HEK293 (cell line): ENCODE results near the gene LCN10.

Experiments used
- IKZF3 ChIP-seq: fragments of 450-650 bp; IDR thresholded peaks from 2 replicates; pipeline ENCODE4 v1.5.0; 2018; ENCODE audit warnings: missing biosample characterization, mild to moderate bottlenecking, missing genetic modification characterization, moderate library complexity
- KLF10 ChIP-seq: fragments of 450-650 bp; IDR thresholded peaks from 2 replicates; pipeline ENCODE4 v1.5.1; 2018; ENCODE audit warnings: missing biosample characterization, mild to moderate bottlenecking, missing genetic modification characterization
- MZF1 ChIP-seq: fragments of 450-650 bp; formaldehyde crosslinking; IDR thresholded peaks from 2 replicates; pipeline ENCODE4 v1.5.1; 2017; ENCODE audit warnings: missing biosample characterization, missing genetic modification characterization, borderline replicate concordance
- PATZ1 ChIP-seq: fragments of 450-650 bp; formaldehyde crosslinking; IDR thresholded peaks from 2 replicates; pipeline ENCODE4 v1.5.1; 2016; ENCODE audit warnings: missing biosample characterization, missing genetic modification characterization
- RBAK ChIP-seq: fragments of 450-650 bp; formaldehyde crosslinking; IDR thresholded peaks from 2 replicates; pipeline ENCODE4 v1.5.1; 2016; ENCODE audit warnings: missing biosample characterization, missing genetic modification characterization
- SP7 ChIP-seq: fragments of 450-650 bp; formaldehyde crosslinking; IDR thresholded peaks from 2 replicates; pipeline ENCODE4 v1.5.1; 2016; ENCODE audit warnings: missing biosample characterization, missing genetic modification characterization
- ZBTB10 ChIP-seq: fragments of 450-650 bp; formaldehyde crosslinking; IDR thresholded peaks from 2 replicates; pipeline ENCODE4 v1.5.1; 2016; ENCODE audit warnings: missing biosample characterization, missing genetic modification characterization
- ZBTB26 ChIP-seq: fragments of 450-650 bp; formaldehyde crosslinking; optimal IDR thresholded peaks from 2 replicates; pipeline ENCODE3; 2016; ENCODE audit warnings: missing biosample characterization, mild to moderate bottlenecking, missing genetic modification characterization
- ZBTB8A ChIP-seq: fragments of 450-650 bp; formaldehyde crosslinking; IDR thresholded peaks from 2 replicates; pipeline ENCODE4 v1.5.1; 2016; ENCODE audit warnings: missing biosample characterization, missing genetic modification characterization
- ZFP41 ChIP-seq: fragments of 450-650 bp; formaldehyde crosslinking; IDR thresholded peaks from 2 replicates; pipeline ENCODE4 v1.5.1; 2016; ENCODE audit warnings: missing biosample characterization, missing genetic modification characterization, borderline replicate concordance
- ZNF138 ChIP-seq: fragments of 450-650 bp; formaldehyde crosslinking; IDR thresholded peaks from 2 replicates; pipeline ENCODE4 v1.5.1; 2016; ENCODE audit warnings: missing biosample characterization, missing genetic modification characterization, borderline replicate concordance
- ZNF155 ChIP-seq: fragments of 450-650 bp; formaldehyde crosslinking; IDR thresholded peaks from 2 replicates; pipeline ENCODE4 v1.5.1; 2016; ENCODE audit warnings: missing biosample characterization, missing genetic modification characterization
- ZNF23 ChIP-seq: fragments of 450-650 bp; formaldehyde crosslinking; IDR thresholded peaks from 2 replicates; pipeline ENCODE4 v1.5.1; 2016; ENCODE audit warnings: missing biosample characterization, missing genetic modification characterization, borderline replicate concordance
- ZNF48 ChIP-seq: fragments of 450-650 bp; formaldehyde crosslinking; IDR thresholded peaks from 2 replicates; pipeline ENCODE4 v1.5.1; 2016; ENCODE audit warnings: missing biosample characterization, missing genetic modification characterization
- ZNF561 ChIP-seq: fragments of 450-650 bp; IDR thresholded peaks from 2 replicates; pipeline ENCODE4 v1.5.1; 2018; ENCODE audit warnings: missing biosample characterization, missing genetic modification characterization, borderline replicate concordance
- ZNF610 ChIP-seq: fragments of 450-650 bp; formaldehyde crosslinking; IDR thresholded peaks from 2 replicates; pipeline ENCODE4 v1.5.1; 2016; ENCODE audit warnings: missing biosample characterization, missing genetic modification characterization, borderline replicate concordance
- ZNF639 ChIP-seq: fragments of 450-650 bp; formaldehyde crosslinking; IDR thresholded peaks from 2 replicates; pipeline ENCODE4 v1.5.1; 2016; ENCODE audit warnings: missing biosample characterization, missing genetic modification characterization
- ZNF664 ChIP-seq: fragments of 450-650 bp; formaldehyde crosslinking; IDR thresholded peaks from 2 replicates; pipeline ENCODE4 v1.5.1; 2016; ENCODE audit warnings: missing biosample characterization, missing genetic modification characterization
- ZSCAN16 ChIP-seq: fragments of 450-650 bp; formaldehyde crosslinking; IDR thresholded peaks from 2 replicates; pipeline ENCODE4 v1.5.1; 2016; ENCODE audit warnings: missing biosample characterization, missing genetic modification characterization
- ZSCAN5A ChIP-seq: fragments of 450-650 bp; formaldehyde crosslinking; IDR thresholded peaks from 2 replicates; pipeline ENCODE4 v1.5.1; 2016; ENCODE audit warnings: missing biosample characterization, missing genetic modification characterization
- TF ChIP-seq, protein P1 (sequence below): fragments of 450-650 bp; formaldehyde crosslinking; IDR thresholded peaks from 2 replicates; pipeline ENCODE4 v1.5.1; 2017; ENCODE audit warnings: missing biosample characterization, missing genetic modification characterization
- TF ChIP-seq, protein P2 (sequence below): fragments of 450-650 bp; formaldehyde crosslinking; IDR thresholded peaks from 2 replicates; pipeline ENCODE4 v1.5.1; 2016; ENCODE audit warnings: missing biosample characterization, missing genetic modification characterization
- TF ChIP-seq, protein P3 (sequence below): fragments of 450-650 bp; formaldehyde crosslinking; IDR thresholded peaks from 2 replicates; pipeline ENCODE4 v1.5.1; 2016; ENCODE audit warnings: missing biosample characterization, missing genetic modification characterization

Gene LCN10

DNA sequence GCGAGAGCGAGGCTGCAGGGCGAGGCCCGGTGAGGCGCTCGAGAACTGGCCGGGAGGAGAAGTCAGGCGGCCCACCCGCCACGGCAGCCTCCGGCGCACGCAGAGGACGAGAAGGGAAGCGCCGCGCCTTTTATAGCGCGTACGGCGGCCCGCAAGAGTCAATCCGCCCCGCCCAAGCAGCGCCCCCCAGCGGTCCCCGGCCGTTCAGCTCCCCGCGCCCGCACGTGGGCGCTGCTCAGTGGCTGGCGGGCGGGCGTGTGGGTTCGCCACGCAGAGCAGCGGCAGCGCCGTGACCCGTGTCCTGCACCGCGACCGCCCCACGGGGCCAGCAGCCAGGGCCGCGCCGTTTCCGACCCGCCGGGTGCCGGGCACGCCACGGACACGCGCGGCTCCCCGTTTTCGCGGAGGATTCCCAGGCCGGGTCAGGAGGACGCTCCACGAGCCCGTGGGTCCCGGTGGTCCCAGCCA is 14.6 kb downstream of the LCN10 start (continued):
- TF ChIP-seq ZBTB10 = peak; percentile 86
- TF ChIP-seq ZNF48 (tag by site-specific recombination) = no peak
- TF ChIP-seq, protein P1, sequence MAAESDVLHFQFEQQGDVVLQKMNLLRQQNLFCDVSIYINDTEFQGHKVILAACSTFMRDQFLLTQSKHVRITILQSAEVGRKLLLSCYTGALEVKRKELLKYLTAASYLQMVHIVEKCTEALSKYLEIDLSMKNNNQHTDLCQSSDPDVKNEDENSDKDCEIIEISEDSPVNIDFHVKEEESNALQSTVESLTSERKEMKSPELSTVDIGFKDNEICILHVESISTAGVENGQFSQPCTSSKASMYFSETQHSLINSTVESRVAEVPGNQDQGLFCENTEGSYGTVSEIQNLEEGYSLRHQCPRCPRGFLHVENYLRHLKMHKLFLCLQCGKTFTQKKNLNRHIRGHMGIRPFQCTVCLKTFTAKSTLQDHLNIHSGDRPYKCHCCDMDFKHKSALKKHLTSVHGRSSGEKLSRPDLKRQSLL (tag by site-specific recombination) = peak; percentile 71; the same call in 1 of the 2 replicates
- peak; percentile 86 for TF ChIP-seq SP7 (tag by site-specific recombination)
- no peak for TF ChIP-seq ZNF155 (tag by site-specific recombination)
- no peak for TF ChIP-seq ZNF23 (tag by site-specific recombination)
- peak; percentile 61; the same call in 1 of the 2 replicates for TF ChIP-seq ZNF610 (tag by site-specific recombination)
- TF ChIP-seq ZNF639 (tag by site-specific recombination) = no peak; the same call in 1 of the 2 replicates
- TF ChIP-seq KLF10 (tag by site-specific recombination) = peak; percentile 90
- no peak for TF ChIP-seq RBAK
- no peak for TF ChIP-seq ZSCAN16 (tag by site-specific recombination)
- TF ChIP-seq MZF1 (tag by site-specific recombination) = peak; percentile 38; the same call in 1 of the 2 replicates
- TF ChIP-seq ZNF561 (tag by site-specific recombination) = peak; percentile 90; the same call in 1 of the 2 replicates
- TF ChIP-seq ZNF138 = no peak
- TF ChIP-seq, protein P2, sequence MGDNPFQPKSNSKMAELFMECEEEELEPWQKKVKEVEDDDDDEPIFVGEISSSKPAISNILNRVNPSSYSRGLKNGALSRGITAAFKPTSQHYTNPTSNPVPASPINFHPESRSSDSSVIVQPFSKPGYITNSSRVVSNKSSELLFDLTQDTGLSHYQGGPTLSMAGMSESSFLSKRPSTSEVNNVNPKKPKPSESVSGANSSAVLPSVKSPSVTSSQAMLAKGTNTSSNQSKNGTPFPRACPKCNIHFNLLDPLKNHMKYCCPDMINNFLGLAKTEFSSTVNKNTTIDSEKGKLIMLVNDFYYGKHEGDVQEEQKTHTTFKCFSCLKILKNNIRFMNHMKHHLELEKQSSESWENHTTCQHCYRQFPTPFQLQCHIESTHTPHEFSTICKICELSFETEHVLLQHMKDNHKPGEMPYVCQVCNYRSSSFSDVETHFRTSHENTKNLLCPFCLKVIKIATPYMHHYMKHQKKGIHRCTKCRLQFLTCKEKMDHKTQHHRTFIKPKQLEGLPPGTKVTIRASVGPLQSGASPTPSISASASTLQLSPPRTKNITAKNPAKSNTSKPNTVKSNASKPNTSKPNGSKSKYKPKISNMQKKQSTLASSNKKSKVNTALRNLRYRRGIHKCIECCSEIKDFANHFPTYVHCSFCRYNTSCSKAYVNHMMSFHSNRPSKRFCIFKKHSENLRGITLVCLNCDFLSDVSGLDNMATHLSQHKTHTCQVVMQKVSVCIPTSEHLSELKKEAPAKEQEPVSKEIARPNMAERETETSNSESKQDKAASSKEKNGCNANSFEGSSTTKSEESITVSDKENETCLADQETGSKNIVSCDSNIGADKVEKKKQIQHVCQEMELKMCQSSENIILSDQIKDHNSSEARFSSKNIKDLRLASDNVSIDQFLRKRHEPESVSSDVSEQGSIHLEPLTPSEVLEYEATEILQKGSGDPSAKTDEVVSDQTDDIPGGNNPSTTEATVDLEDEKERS (tag by site-specific recombination) = no peak
- peak; percentile 96 for TF ChIP-seq ZBTB8A (tag by site-specific recombination)
- peak; percentile 65 for TF ChIP-seq IKZF3 (tag by site-specific recombination)
- peak; percentile 89 for TF ChIP-seq PATZ1
- TF ChIP-seq, protein P3, sequence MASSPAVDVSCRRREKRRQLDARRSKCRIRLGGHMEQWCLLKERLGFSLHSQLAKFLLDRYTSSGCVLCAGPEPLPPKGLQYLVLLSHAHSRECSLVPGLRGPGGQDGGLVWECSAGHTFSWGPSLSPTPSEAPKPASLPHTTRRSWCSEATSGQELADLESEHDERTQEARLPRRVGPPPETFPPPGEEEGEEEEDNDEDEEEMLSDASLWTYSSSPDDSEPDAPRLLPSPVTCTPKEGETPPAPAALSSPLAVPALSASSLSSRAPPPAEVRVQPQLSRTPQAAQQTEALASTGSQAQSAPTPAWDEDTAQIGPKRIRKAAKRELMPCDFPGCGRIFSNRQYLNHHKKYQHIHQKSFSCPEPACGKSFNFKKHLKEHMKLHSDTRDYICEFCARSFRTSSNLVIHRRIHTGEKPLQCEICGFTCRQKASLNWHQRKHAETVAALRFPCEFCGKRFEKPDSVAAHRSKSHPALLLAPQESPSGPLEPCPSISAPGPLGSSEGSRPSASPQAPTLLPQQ (tag by site-specific recombination) = peak; percentile 91
- 0 out of 2 replicates have a peak, but pooled peaks have one; percentile 7 for TF ChIP-seq ZNF664
- TF ChIP-seq ZFP41 (tag by site-specific recombination) = no peak; the same call in 1 of the 2 replicates
- TF ChIP-seq ZSCAN5A = peak; percentile 88; the same call in 1 of the 2 replicates
- peak; percentile 76 for TF ChIP-seq ZBTB26 (tag by site-specific recombination)
